ENCODE measurements around the gene ADGRF1. TPM values are rescaled to one million over a fixed set of nuclear protein-coding genes. Genes with fewer than 3 reads are reported as not detected.
"Not testable (repeated sequence)": the region's sequence is repeated elsewhere in the genome, so short reads cannot be mapped to it uniquely, and the experiment has no call there.

ADGRF1 gene
- total and polyA plus RNA-seq, 8 donors: 0.08 to 1.7 (median 0.45) TPM

GRCh38 chr6:46998436-46999017 lies 43.6 kb downstream of the ADGRF1 start:
- H3K27me3 ChIP-seq: no peaks in the 10 kb centered on the region
- DNase-seq (no peak), FAIRE-seq (no peak), ATAC-seq (no peak)
- H3K4me3 ChIP-seq: no peak overlapping the region
- H3K27ac ChIP-seq: no peak overlapping the region
- no peak for TF ChIP-seq CTCF (IDR thresholded peaks at IDR 0.05)
- no peaks in the 10 kb centered on the region for H3K36me3 ChIP-seq
- intact Hi-C loops (cut with DNase I): no loop called here
- H3K4me1 ChIP-seq: no peaks in the 10 kb centered on the region
- WGBS, 2 donors: 83 to 89% methylated on average over 1 of the region's 1 CpG
- no peaks in the 10 kb centered on the region for H3K9me3 ChIP-seq

GRCh38 chr6:46997646-46998045 lies 44.5 kb downstream of the ADGRF1 start:
- Histone ChIP-seq H3K36me3 (no peaks in the 10 kb centered on the region), H3K27me3 (no peaks in the 10 kb centered on the region), H3K27ac (no peak overlapping the region), H3K4me1 (no peaks in the 10 kb centered on the region), H3K4me3 (no peak overlapping the region), H3K9me3 (no peaks in the 10 kb centered on the region)
- TF ChIP-seq CTCF (IDR thresholded peaks at IDR 0.05): no peak
- intact Hi-C loops (cut with DNase I): no loop called here
- 82% methylated on average over 1 of the region's 1 CpG for WGBS, 2 donors
- ATAC-seq: no peak
- DNase-seq: no peak
- no peak for FAIRE-seq

GRCh38 chr6:46996860-46997641 lies 45.1 kb downstream of the ADGRF1 start:
- no peak overlapping the region for H3K27ac ChIP-seq
- ATAC-seq (no peak), FAIRE-seq (no peak), DNase-seq (no peak)
- no peak for TF ChIP-seq CTCF (IDR thresholded peaks at IDR 0.05)
- H3K4me1 ChIP-seq: no peaks in the 10 kb centered on the region
- H3K27me3 ChIP-seq: no peaks in the 10 kb centered on the region
- no peaks in the 10 kb centered on the region for H3K36me3 ChIP-seq
- H3K9me3 ChIP-seq: no peaks in the 10 kb centered on the region
- 19 to 31% methylated on average over 1 of the region's 1 CpG for WGBS, 2 donors
- intact Hi-C loops (cut with DNase I): no loop called here
- H3K4me3 ChIP-seq: no peak overlapping the region

GRCh38 chr6:46994933-46995332 lies 47.2 kb downstream of the ADGRF1 start:
- no peaks in the 10 kb centered on the region for H3K9me3 ChIP-seq
- no peaks in the 10 kb centered on the region for H3K36me3 ChIP-seq
- no peaks in the 10 kb centered on the region for H3K27me3 ChIP-seq
- TF ChIP-seq CTCF (IDR thresholded peaks at IDR 0.05): no peak
- H3K4me1 ChIP-seq: peaks cover 7 to 10% (median 9%) of the 10 kb centered on the region in 3 donors
- H3K27ac ChIP-seq: no peak overlapping the region
- H3K4me3 ChIP-seq: no peak overlapping the region
- WGBS, 2 donors: 29 to 67% methylated on average over 1 of the region's 1 CpG
- no peak for FAIRE-seq
- intact Hi-C loops (cut with DNase I): no loop called here
- no peak for DNase-seq
- ATAC-seq: no peak

- no peak overlapping the region for H3K27ac ChIP-seq
- H3K36me3 ChIP-seq: no peaks in the 10 kb centered on the region
- H3K27me3 ChIP-seq: no peaks in the 10 kb centered on the region
- intact Hi-C loops (cut with DNase I): no loop called here
- H3K9me3 ChIP-seq: no peaks in the 10 kb centered on the region
- no peak for TF ChIP-seq CTCF (IDR thresholded peaks at IDR 0.05)
- 80 to 92% methylated on average over 3 of the region's 3 CpGs for WGBS, 2 donors
- DNase-seq (no peak), FAIRE-seq (no peak), ATAC-seq (no peak)
- H3K4me3 ChIP-seq: no peak overlapping the region
- peaks cover 7 to 18% (median 10%) of the 10 kb centered on the region in 3 donors for H3K4me1 ChIP-seq
Observed at GRCh38 chr6:46993846-46994245, 48.3 kb downstream of the ADGRF1 start.

GRCh38 chr6:46992391-46992790 lies 49.7 kb downstream of the ADGRF1 start:
- H3K4me3 ChIP-seq; H3K27ac ChIP-seq; FAIRE-seq; H3K36me3 ChIP-seq; H3K27me3 ChIP-seq; intact Hi-C loops (cut with DNase I); ATAC-seq; H3K9me3 ChIP-seq; DNase-seq: not testable (repeated sequence)
- H3K4me1 ChIP-seq: peaks cover 7 to 18% (median 10%) of the 10 kb centered on the region in 3 donors
- 83 to 91% methylated on average over 2 of the region's 2 CpGs for WGBS, 2 donors

Measured in pancreas (tissue), 10 donors.